Measurements from ENCODE around the gene COCH.
"Not testable (repeated sequence)": the region's sequence is repeated elsewhere in the genome, so short reads cannot be mapped to it uniquely, and the experiment has no call there.

COCH gene

DNA sequence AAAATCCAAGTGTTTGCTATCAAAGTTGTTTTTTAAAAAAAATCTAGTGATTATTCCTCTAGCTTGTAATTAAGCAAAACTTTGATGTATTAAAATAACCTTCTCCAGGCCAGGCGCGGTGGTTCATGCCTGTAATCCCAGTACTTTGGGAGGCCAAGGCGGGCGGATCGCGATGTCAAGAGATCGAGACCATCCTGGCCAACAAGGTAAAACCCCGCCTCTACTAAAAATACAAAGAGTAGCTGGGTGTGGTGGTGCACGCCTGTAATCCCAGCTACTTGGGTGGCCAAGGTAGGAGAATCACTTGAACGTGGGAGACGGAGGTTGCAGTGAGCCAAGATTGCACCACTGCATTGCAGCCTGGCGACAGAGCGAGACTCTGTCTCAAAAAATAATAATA is 59.6 kb downstream of the COCH start:
- not testable (repeated sequence) for DNase-seq

- DNase-seq = no peak
Measured at GRCh38 chr14:30935445-30935844, 61.1 kb downstream of the COCH start.

GRCh38 chr14:30938617-30939016 is 64.3 kb downstream of the COCH start:
- no peak for DNase-seq
